GM06990 (cell line): ENCODE results near the gene MIER2.

ENCODE experiments used
- DNase-seq: peaks from one replicate; pipeline ENCODE4 v3.0.0-alpha.2; 2011; ENCODE audit not compliant: insufficient read length; ENCODE audit errors: extremely low read depth
- H3K27me3 ChIP-seq: replicated peaks from 2 replicates; pipeline ENCODE4 v1.6.0; 2011; ENCODE audit warnings: low read length; ENCODE audit not compliant: control insufficient read depth, insufficient read depth
- H3K36me3 ChIP-seq: 2 replicates; pipeline ENCODE4 v1.5.1; 2011; ENCODE audit warnings: low read length; ENCODE audit not compliant: control insufficient read depth, insufficient read depth
- H3K4me3 ChIP-seq: replicated peaks from 2 replicates; pipeline ENCODE4 v1.5.1; 2011; ENCODE audit warnings: low read depth, mild to moderate bottlenecking, control low read depth, low read length
- CTCF ChIP-seq: IDR thresholded peaks from 2 replicates; pipeline ENCODE4 v1.5.1; 2011; ENCODE audit warnings: low read length, control low read depth, mild to moderate bottlenecking, inconsistent platforms; ENCODE audit not compliant: insufficient read depth, poor library complexity, severe bottlenecking

MIER2 gene

DNA sequence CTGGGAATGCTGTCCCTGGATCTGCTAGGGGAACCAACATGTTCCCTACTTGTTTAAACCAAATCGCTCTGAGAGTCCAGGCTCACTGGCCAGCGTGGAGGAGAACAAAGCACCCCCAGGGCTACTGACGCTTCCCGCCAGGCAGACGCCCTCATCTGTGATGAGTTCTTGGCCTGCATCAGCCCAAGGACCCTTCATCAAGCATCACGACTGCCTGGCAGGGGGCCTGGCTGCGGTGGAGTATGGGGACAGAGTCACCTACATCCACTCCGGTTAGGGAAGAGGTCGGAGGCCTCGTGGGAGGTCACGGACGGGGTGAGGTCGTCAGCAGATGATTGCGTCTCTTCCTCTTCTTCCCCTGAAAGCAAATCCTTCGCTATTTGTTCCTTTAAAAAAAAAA, 17.7 kb downstream of the MIER2 start:
- Histone ChIP-seq H3K36me3 (peaks cover 27% of the 10 kb centered on the region), H3K4me3 (no peak overlapping the region), H3K27me3 (no peaks in the 10 kb centered on the region)
- DNase-seq = no peak
- TF ChIP-seq CTCF = no peak

- peaks cover 27% of the 10 kb centered on the region for H3K36me3 ChIP-seq
- H3K4me3 ChIP-seq = no peak overlapping the region
- no peak for TF ChIP-seq CTCF
- H3K27me3 ChIP-seq = no peaks in the 10 kb centered on the region
- DNase-seq = no peak
Measured at GRCh38 chr19:325937-326565, 18.5 kb downstream of the MIER2 start.

- Histone ChIP-seq H3K27me3 (no peaks in the 10 kb centered on the region), H3K4me3 (no peak overlapping the region), H3K36me3 (peaks cover 28% of the 10 kb centered on the region)
- no peak for TF ChIP-seq CTCF
- no peak for DNase-seq
Measured at GRCh38 chr19:325173-325936, 19.2 kb downstream of the MIER2 start.

- TF ChIP-seq CTCF = no peak
- peaks cover 28% of the 10 kb centered on the region for H3K36me3 ChIP-seq
- no peak overlapping the region for H3K4me3 ChIP-seq
- no peak for DNase-seq
- no peaks in the 10 kb centered on the region for H3K27me3 ChIP-seq
Measured at GRCh38 chr19:324716-325115, 19.9 kb downstream of the MIER2 start.

GRCh38 chr19:322616-323015, 22.0 kb downstream of the MIER2 start:
- H3K36me3 ChIP-seq = peaks cover 23% of the 10 kb centered on the region
- no peaks in the 10 kb centered on the region for H3K27me3 ChIP-seq
- DNase-seq = no peak
- no peak overlapping the region for H3K4me3 ChIP-seq
- TF ChIP-seq CTCF = no peak
